ACHN (cell line): ENCODE measurements around the gene SWT1.

ENCODE experiments used
- DNase-seq: peaks from one replicate; pipeline ENCODE4 v3.0.0-alpha.2; 2015
- in situ Hi-C: cut with HindIII; loops from 2 replicates; pipeline ENCODE4 v1.10.0; 2017; ENCODE audit warnings: low sequenced_read_pairs, low pct_ligation_motif_present, low pct_unique_long_range_greater_than_20kb

The SWT1 gene

GRCh38 chr1:185267701-185268100, 110.7 kb downstream of the SWT1 start:
- no peak for DNase-seq
- in situ Hi-C loops: no loop called here

- in situ Hi-C loops: no loop called here
- no peak for DNase-seq
Observed at GRCh38 chr1:185268352-185268751, 111.4 kb downstream of the SWT1 start.

GRCh38 chr1:185271921-185272320, 115.0 kb downstream of the SWT1 start:
- in situ Hi-C loops: no loop called here
- no peak for DNase-seq

GRCh38 chr1:185279571-185279970, 122.6 kb downstream of the SWT1 start:
- DNase-seq: no peak
- in situ Hi-C loops: no loop called here

GRCh38 chr1:185280589-185280988, 123.6 kb downstream of the SWT1 start:
- in situ Hi-C loops: no loop called here
- DNase-seq: no peak

- in situ Hi-C loops: no loop called here
Observed at GRCh38 chr1:185281245-185281644, 124.3 kb downstream of the SWT1 start.

GRCh38 chr1:185284116-185284515, 127.1 kb downstream of the SWT1 start:
- in situ Hi-C loops: no loop called here
- no peak for DNase-seq

More at GRCh38 chr1:185281245-185281644, 124.3 kb downstream of the SWT1 start:
- DNase-seq: no peak

- in situ Hi-C loops: no loop called here
- DNase-seq: no peak
Observed at GRCh38 chr1:185284533-185285276, 127.7 kb downstream of the SWT1 start.

- in situ Hi-C loops: no loop called here
- no peak for DNase-seq
Observed at GRCh38 chr1:185287451-185287850, 130.5 kb downstream of the SWT1 start.

GRCh38 chr1:185288435-185288834, 131.5 kb downstream of the SWT1 start:
- DNase-seq: no peak
- in situ Hi-C loops: no loop called here

GRCh38 chr1:185289880-185290279, 132.9 kb downstream of the SWT1 start:
- in situ Hi-C loops: no loop called here
- no peak for DNase-seq

GRCh38 chr1:185291159-185291558, 134.2 kb downstream of the SWT1 start:
- no peak for DNase-seq
- in situ Hi-C loops: no loop called here

- in situ Hi-C loops: no loop called here
- DNase-seq: no peak
Observed at GRCh38 chr1:185291652-185292051, 134.7 kb downstream of the SWT1 start.

- in situ Hi-C loops: no loop called here
- DNase-seq: no peak
Observed at GRCh38 chr1:185292237-185292636, 135.3 kb downstream of the SWT1 start.

- in situ Hi-C loops: no loop called here
- DNase-seq: no peak
Observed at GRCh38 chr1:185293967-185294542, 137.1 kb downstream of the SWT1 start.

- in situ Hi-C loops: no loop called here
- DNase-seq: no peak
Observed at GRCh38 chr1:185295091-185295490, 138.1 kb downstream of the SWT1 start.

GRCh38 chr1:185297982-185298381, 141.0 kb downstream of the SWT1 start:
- DNase-seq: no peak
- in situ Hi-C loops: no loop called here

- DNase-seq: no peak
- in situ Hi-C loops: no loop called here
Observed at GRCh38 chr1:185300152-185300551, 143.2 kb downstream of the SWT1 start.

- no peak for DNase-seq
- in situ Hi-C loops: no loop called here
Observed at GRCh38 chr1:185305419-185305818, 148.5 kb downstream of the SWT1 start.

GRCh38 chr1:185308126-185308525, 151.2 kb downstream of the SWT1 start:
- in situ Hi-C loops: no loop called here
- DNase-seq: no peak
